GM12878 (cell line): ENCODE results near the gene DGKI. TPM values are rescaled to one million over a fixed set of nuclear protein-coding genes. Genes with fewer than 3 reads are reported as not detected.

Source experiments
- ATAC-seq: fragments of 200-7000 bp; cut with Tn5 transposase; 3 replicates; pipeline ENCODE4 v1.9.1; 2020; ENCODE audit warnings: mild to moderate bottlenecking, moderate library complexity
- BruUV-seq: library from RNA; stranded (reverse); fragments of 400-500 nt; replicated peaks from 2 replicates; lab custom pipeline; 2021; lab: Mats Ljungman, UMichigan
- CTCF ChIA-PET: fragments of 300-600 bp; sonication (Branson Sonifier 250); formaldehyde crosslinking; extraction: SDS; loops from one replicate; lab custom pipeline; 2021; ENCODE audit warnings: inconsistent platforms; lab: Yijun Ruan, JAX
- POLR2A ChIA-PET: fragments of 350-600 bp; formaldehyde crosslinking; extraction: SDS; loops from one replicate; lab custom pipeline; 2021; ENCODE audit warnings: inconsistent platforms; lab: Charles Lee
- RAD21 ChIA-PET: fragments of 300-600 bp; sonication (Branson Sonifier 250); formaldehyde crosslinking; loops from one replicate; lab custom pipeline; 2023; ENCODE audit warnings: antibody characterized with exemption; ENCODE audit not compliant: unreplicated experiment; lab: Charles Lee
- SMC1A ChIA-PET: fragments of 300-600 bp; sonication (Branson Sonifier 250); formaldehyde crosslinking; loops from one replicate; lab custom pipeline; 2023; ENCODE audit not compliant: unreplicated experiment, uncharacterized antibody; lab: Charles Lee
- DNase-seq: peaks from one replicate; pipeline ENCODE4 v3.0.0-alpha.2; 2011; ENCODE audit warnings: low read depth, low spot score
- FAIRE-seq: peaks from 3 replicates; lab custom pipeline; 2011; peaks lifted over from hg19 to GRCh38; lab: Jason Lieb, UNC
- H2AFZ ChIP-seq: 2 replicates; pipeline ENCODE4 v1.6.0; 2011; ENCODE audit warnings: low read depth, low read length, control low read depth; ENCODE audit not compliant: control insufficient read depth
- H3K27ac ChIP-seq: 2 replicates; pipeline ENCODE4 v1.5.1; 2011; ENCODE audit warnings: control low read depth; ENCODE audit not compliant: control insufficient read depth, insufficient read depth
- H3K27me3 ChIP-seq, 2 experiments: replicated peaks in 1 of 2; 2 replicates each; pipeline versions ENCODE4 v1.6.0 to v1.6.1; 2011; ENCODE audit warnings: low read length in 1 of 2; ENCODE audit not compliant: control insufficient read depth in 2 of 2, insufficient read depth in 2 of 2
- H3K36me3 ChIP-seq, 2 experiments: 2 replicates each; pipeline ENCODE4 v1.5.1; 2011; ENCODE audit warnings: low read length in 1 of 2; ENCODE audit not compliant: control insufficient read depth in 2 of 2, insufficient read depth in 2 of 2
- H3K4me1 ChIP-seq: 2 replicates; pipeline ENCODE4 v1.6.1; 2011; ENCODE audit warnings: mild to moderate bottlenecking, low read length, moderate library complexity, mixed read lengths; ENCODE audit not compliant: control insufficient read depth, insufficient read depth
- H3K4me2 ChIP-seq: 2 replicates; pipeline ENCODE4 v1.6.0; 2011; ENCODE audit warnings: control low read depth; ENCODE audit not compliant: control insufficient read depth, insufficient read depth
- H3K4me3 ChIP-seq: fragments of 200-600 bp; sonication (generic); 2 replicates; pipeline ENCODE4 v1.5.1; 2016
- H3K79me2 ChIP-seq: 2 replicates; pipeline ENCODE4 v1.6.0; 2011; ENCODE audit warnings: low read length; ENCODE audit not compliant: control insufficient read depth, insufficient read depth
- H3K9ac ChIP-seq: 2 replicates; pipeline ENCODE4 v1.8.0; 2011; ENCODE audit warnings: low read length, control low read depth, mixed read lengths; ENCODE audit not compliant: control insufficient read depth, insufficient read depth
- H3K9me3 ChIP-seq: replicated peaks from 3 replicates; pipeline ENCODE4 v1.5.1; 2011; ENCODE audit warnings: mild to moderate bottlenecking, low read length; ENCODE audit not compliant: control insufficient read depth, insufficient read depth
- H4K20me1 ChIP-seq: 2 replicates; pipeline ENCODE4 v1.6.0; 2011; ENCODE audit not compliant: control insufficient read depth, insufficient read depth
- ATF2 ChIP-seq: IDR thresholded peaks from 2 replicates; pipeline ENCODE4 v1.6.1; 2012; ENCODE audit warnings: low read length, inconsistent platforms
- CTCF ChIP-seq, 3 experiments: IDR thresholded peaks in 2 of 3; conservative IDR thresholded peaks in 1 of 3; 2 replicates each; pipeline ENCODE4 v1.5.1; 2011; ENCODE audit warnings: low read depth in 3 of 3, low read length in 3 of 3, mild to moderate bottlenecking in 3 of 3, control low read depth in 2 of 3, moderate library complexity in 2 of 3, inconsistent platforms in 1 of 3, mixed read lengths in 1 of 3; ENCODE audit not compliant: control insufficient read depth in 2 of 3, insufficient read depth in 1 of 3; ENCODE audit errors: extremely low read depth in 1 of 3
- EED ChIP-seq: sonication (generic); IDR thresholded peaks from 2 replicates; pipeline ENCODE4 v1.6.1; 2016; ENCODE audit warnings: antibody characterized with exemption, low read depth
- MTA3 ChIP-seq: IDR thresholded peaks from 2 replicates; pipeline ENCODE4 v1.6.1; 2012; ENCODE audit warnings: low read length, inconsistent platforms, borderline replicate concordance
- NFYA ChIP-seq: IDR thresholded peaks from 2 replicates; pipeline ENCODE4 v1.6.1; 2011; ENCODE audit warnings: low read depth, mild to moderate bottlenecking, low read length, improper control_type of control experiment, borderline replicate concordance
- NR2C2 ChIP-seq: IDR thresholded peaks from 2 replicates; pipeline ENCODE4 v1.6.1; 2011; ENCODE audit warnings: borderline replicate concordance, low read depth; ENCODE audit not compliant: control insufficient read depth, insufficient read length
- NR2F1 ChIP-seq: fragments of 450-650 bp; conservative IDR thresholded peaks from 2 replicates; pipeline ENCODE4 v1.6.1; 2017; ENCODE audit warnings: mild to moderate bottlenecking
- RAD21 ChIP-seq: IDR thresholded peaks from 2 replicates; pipeline ENCODE4 v1.6.1; 2011; ENCODE audit warnings: mild to moderate bottlenecking, low read depth, low read length, moderate library complexity; ENCODE audit not compliant: insufficient read depth
- ZZZ3 ChIP-seq: IDR thresholded peaks from 2 replicates; pipeline ENCODE4 v1.6.1; 2011; ENCODE audit warnings: low read depth; ENCODE audit not compliant: control insufficient read depth, insufficient read length
- WGBS: methylation state at CpG from one replicate; pipeline ENCODE4 v1.1.6; 2016; ENCODE audit warnings: low lambda C conversion rate; ENCODE audit not compliant: insufficient replicate concordance, insufficient coverage; ENCODE audit errors: missing lambda C conversion rate; 5-methylcytosine and 5-hydroxymethylcytosine counted together
- in situ Hi-C: fragments of 300-500 bp; cut with MboI; formaldehyde crosslinking; loops from 9 replicates; pipeline ENCODE4 v1.14.3; 2018; ENCODE audit warnings: mixed read lengths
- intact Hi-C: fragments of 100-400 bp; cut with micrococcal nuclease; formaldehyde crosslinking; loops from one replicate; pipeline ENCODE4 v1.14.2; 2022; ENCODE audit not compliant: unreplicated experiment
- polyA plus RNA-seq, 11 experiments: library from polyadenylated mRNA; depleted of rRNA in 4 of 11; unstranded in 6 of 11; stranded (reverse) in 5 of 11; fragments of >200 nt; fragmentation: Nextera tagmentation in 4 of 11; fragmentation: Illumina TruSeq in 1 of 11; extraction: Ambion mirVana in 4 of 11; extraction: Trizol in 1 of 11; gene quantifications; 1 replicate in 1 of 11; 2 replicates in 10 of 11; pipeline versions ENCODE4 v1.2.1 to v1.2.3, GENCODE V29; 2011 to 2016; ENCODE audit warnings: inconsistent platforms in 2 of 11, missing spikeins in 2 of 11, low read depth in 1 of 11
- total RNA-seq, 4 experiments: library from RNA; depleted of rRNA in 3 of 4; stranded (reverse); fragments of >200 nt in 3 of 4; fragmentation: Illumina TruSeq in 1 of 4; extraction: Trizol in 1 of 4; gene quantifications; 2 replicates each; pipeline versions ENCODE4 v1.2.1 to v1.2.3, GENCODE V29; 2013 to 2021

DGKI gene
- total and polyA plus RNA-seq, 10 of the 15 experiments (the other 5 are each of a cell fraction or from before 2014, with no cell fraction given) = 10.4 to 37.1 (median 22.1) TPM

- POLR2A ChIA-PET = no interaction called here
- in situ Hi-C loops = no loop called here
- RAD21 ChIA-PET = interaction anchor here (1.0 kb wide), 1 partner anchor 254 kb away, joined by 4 read pairs; no protein-coding TSS in a partner anchor
- H3K4me3 ChIP-seq = no peak overlapping the region
- no peak for ATAC-seq
- no peaks in the 10 kb centered on the region for H3K79me2 ChIP-seq
- no peak for DNase-seq
- H3K27me3 ChIP-seq = no peaks in the 10 kb centered on the region
- FAIRE-seq = no peak
- SMC1A ChIA-PET = interaction anchor here (1.0 kb wide), 1 partner anchor 15 kb away, joined by 3 read pairs; no protein-coding TSS in a partner anchor
- H3K9me3 ChIP-seq = no peaks in the 10 kb centered on the region
- H4K20me1 ChIP-seq = no peaks in the 10 kb centered on the region
- H3K4me2 ChIP-seq = no peak overlapping the region
- H3K27ac ChIP-seq = no peak overlapping the region
- intact Hi-C loops = no loop called here
- no TSS peak for BruUV-seq
- WGBS = 0% methylated on average over 2 of the region's 2 CpGs
- TF ChIP-seq ZZZ3 = no peak
- TF ChIP-seq ATF2 = no peak
- no peak for TF ChIP-seq NFYA
- TF ChIP-seq CTCF (IDR thresholded peaks at IDR 0.05 in 2 of 3, conservative IDR thresholded peaks at IDR 0.05 in 1 of 3; ENCODE audit: control insufficient read depth in 2 of 3, extremely low read depth in 1 of 3, insufficient read depth in 1 of 3, low read depth in 3 of 3, low read length in 3 of 3) = peak in 2 of 3 experiments; percentile 6 to 11; a peak in 2 of 6 replicates
- no peak for TF ChIP-seq NR2C2
- TF ChIP-seq MTA3 = no peak
- no peak for TF ChIP-seq EED
- TF ChIP-seq NR2F1 = no peak
- peak; percentile 23; the same call in 1 of the 2 replicates for TF ChIP-seq RAD21
- no peak overlapping the region for H3K9ac ChIP-seq
- H3K4me1 ChIP-seq = no peaks in the 10 kb centered on the region
- H2AFZ ChIP-seq = no peak overlapping the region
- CTCF ChIA-PET = interaction anchor here (0.6 to 2.0 kb wide), 13 partner anchors 9 to 254 kb away, joined by 3 to 6 read pairs (median 3); no protein-coding TSS in a partner anchor
- H3K36me3 ChIP-seq = no peaks in the 10 kb centered on the region
Measured at GRCh38 chr7:137337902-137338301, 508.9 kb downstream of the DGKI start.
